Jurkat, Clone E6-1 (cell line): ENCODE data around the gene LRRC37A2.
"Not testable (repeated sequence)": the region's sequence is repeated elsewhere in the genome, so short reads cannot be mapped to it uniquely, and the experiment has no call there.

Experiments
- DNase-seq: peaks from one replicate; pipeline ENCODE4 v3.0.0-alpha.2; 2011; ENCODE audit warnings: low read depth, low spot score
- H3K4me3 ChIP-seq: 2 replicates; pipeline ENCODE4 v1.5.1; 2011; ENCODE audit warnings: mild to moderate bottlenecking, low read length, control low read depth, moderate library complexity

The LRRC37A2 gene

GRCh38 chr17:46590157-46591146, 78.2 kb downstream of the LRRC37A2 start, which contains the start of gene NSF:
TSS of gene NSF (plus strand) at chr17:46590669. CDS start at chr17:46590776, 107 bp downstream.
- H3K4me3 ChIP-seq, DNase-seq: not testable (repeated sequence)

GRCh38 chr17:46591332-46591731, 79.1 kb downstream of the LRRC37A2 start:
- H3K4me3 ChIP-seq, DNase-seq: not testable (repeated sequence)

- H3K4me3 ChIP-seq, DNase-seq: not testable (repeated sequence)
Measured at GRCh38 chr17:46598344-46598931, 86.2 kb downstream of the LRRC37A2 start.

GRCh38 chr17:46600767-46601166, 88.5 kb downstream of the LRRC37A2 start:
- not testable (repeated sequence) for H3K4me3 ChIP-seq, DNase-seq

GRCh38 chr17:46603125-46603524, 90.9 kb downstream of the LRRC37A2 start:
- DNase-seq, H3K4me3 ChIP-seq: not testable (repeated sequence)
